H1 (cell line): Measurements from ENCODE around the gene BMPR1A. TPM values are rescaled to one million over a fixed set of nuclear protein-coding genes. Genes with fewer than 3 reads are reported as not detected.
A peak's percentile ranks its signal among the peaks of the same experiment; 100 is the strongest.

Experiments used
- JUND ChIP-seq: IDR thresholded peaks from 2 replicates; pipeline ENCODE4 v1.6.1; 2011; ENCODE audit warnings: mild to moderate bottlenecking, improper control_type of control experiment, low read length
- RBBP5 ChIP-seq: IDR thresholded peaks from 2 replicates; pipeline ENCODE4 v1.7.1; 2012; ENCODE audit warnings: low read depth, mild to moderate bottlenecking, inconsistent platforms, low read length, moderate library complexity, borderline replicate concordance
- RNF2 ChIP-seq: fragments of 200-900, 300-1000 bp; sonication (generic); IDR thresholded peaks from 2 replicates; pipeline ENCODE4 v1.7.1; 2016; ENCODE audit warnings: borderline replicate concordance, low read depth, mild to moderate bottlenecking, antibody characterized with exemption, low read length; ENCODE audit not compliant: poor library complexity, severe bottlenecking; ENCODE audit errors: missing control alignments
- SAP30 ChIP-seq: fragments of 300-600 bp; sonication (generic); IDR thresholded peaks from 2 replicates; pipeline ENCODE4 v1.7.1; 2012; ENCODE audit warnings: low read length, moderate library complexity, mild to moderate bottlenecking, inconsistent platforms; ENCODE audit not compliant: insufficient read depth, insufficient replicate concordance
- polyA plus RNA-seq, 7 experiments: library from polyadenylated mRNA; depleted of rRNA in 3 of 7; stranded (reverse) in 5 of 7; unstranded in 2 of 7; fragments of >200 nt in 5 of 7; fragments of 200-250 nt in 2 of 7; gene quantifications; 1 replicate in 5 of 7; 2 replicates in 1 of 7; 4 replicates in 1 of 7; pipeline versions ENCODE4 v1.2.1 to v1.2.3, GENCODE V29; 2011 to 2013; ENCODE audit warnings: missing spikeins in 2 of 7, mixed read lengths in 2 of 7
- total RNA-seq: library from RNA; stranded (reverse); fragmentation: NEBNext Ultra II Directional; extraction: Animal tissue kit (Norgen Biotek cat#: 25700); gene quantifications from 2 replicates; pipeline ENCODE4 v1.2.1, GENCODE V29; 2021

The BMPR1A gene
- total and polyA plus RNA-seq, 2 of the 8 experiments (the other 6 are each of a cell fraction or from before 2014, with no cell fraction given): 34.4 to 129 TPM

GRCh38 chr10:86757113-86757972 is 924 bp downstream of the BMPR1A start (continued):
- no peak for TF ChIP-seq SAP30
- no peak for TF ChIP-seq RNF2
- TF ChIP-seq JUND: no peak
- TF ChIP-seq RBBP5: peak; percentile 67; the same call in 1 of the 2 replicates
